HG02571 (cell line): ENCODE data around the gene B4GALT7.

Experiments used
- ATAC-seq: cut with Tn5 transposase; IDR thresholded peaks from one replicate; pipeline ENCODE4 v1.9.1; 2021; ENCODE audit warnings: mild to moderate bottlenecking, moderate library complexity; ENCODE audit not compliant: unreplicated experiment

The B4GALT7 gene

GRCh38 chr5:177592905-177593304, 7.0 kb upstream of the B4GALT7 start:
- ATAC-seq = no peak

- ATAC-seq = no peak
Measured at GRCh38 chr5:177593511-177593910, 6.4 kb upstream of the B4GALT7 start.

GRCh38 chr5:177594071-177594470, 5.9 kb upstream of the B4GALT7 start:
- no peak for ATAC-seq

GRCh38 chr5:177595026-177595585, 4.8 kb upstream of the B4GALT7 start:
- ATAC-seq = no peak

GRCh38 chr5:177595991-177596774, 3.7 kb upstream of the B4GALT7 start:
- no peak for ATAC-seq

- no peak for ATAC-seq
Measured at GRCh38 chr5:177596775-177597238, 3.1 kb upstream of the B4GALT7 start.

- no peak for ATAC-seq
Measured at GRCh38 chr5:177598477-177598876, 1.5 kb upstream of the B4GALT7 start.

- ATAC-seq = no peak
Measured at GRCh38 chr5:177600508-177601018, 631 bp downstream of the B4GALT7 start.

- no peak for ATAC-seq
Measured at GRCh38 chr5:177601126-177601525, 1.2 kb downstream of the B4GALT7 start.

GRCh38 chr5:177601577-177602457, 1.9 kb downstream of the B4GALT7 start:
- no peak for ATAC-seq

GRCh38 chr5:177602458-177602830, 2.5 kb downstream of the B4GALT7 start:
- no peak for ATAC-seq

- ATAC-seq = no peak
Measured at GRCh38 chr5:177603631-177604030, 3.7 kb downstream of the B4GALT7 start.

- no peak for ATAC-seq
Measured at GRCh38 chr5:177604116-177604521, 4.2 kb downstream of the B4GALT7 start.

GRCh38 chr5:177604656-177605055, 4.7 kb downstream of the B4GALT7 start:
- ATAC-seq = no peak

- no peak for ATAC-seq
Measured at GRCh38 chr5:177605078-177605477, 5.1 kb downstream of the B4GALT7 start.

- ATAC-seq = no peak
Measured at GRCh38 chr5:177605667-177606066, 5.7 kb downstream of the B4GALT7 start.

GRCh38 chr5:177606071-177607051, 6.4 kb downstream of the B4GALT7 start:
- ATAC-seq = no peak

GRCh38 chr5:177607115-177607451, 7.2 kb downstream of the B4GALT7 start:
- ATAC-seq = no peak

- ATAC-seq = no peak
Measured at GRCh38 chr5:177607452-177608192, 7.7 kb downstream of the B4GALT7 start.
